ENCODE results near the gene CCL17.

The CCL17 gene

DNA sequence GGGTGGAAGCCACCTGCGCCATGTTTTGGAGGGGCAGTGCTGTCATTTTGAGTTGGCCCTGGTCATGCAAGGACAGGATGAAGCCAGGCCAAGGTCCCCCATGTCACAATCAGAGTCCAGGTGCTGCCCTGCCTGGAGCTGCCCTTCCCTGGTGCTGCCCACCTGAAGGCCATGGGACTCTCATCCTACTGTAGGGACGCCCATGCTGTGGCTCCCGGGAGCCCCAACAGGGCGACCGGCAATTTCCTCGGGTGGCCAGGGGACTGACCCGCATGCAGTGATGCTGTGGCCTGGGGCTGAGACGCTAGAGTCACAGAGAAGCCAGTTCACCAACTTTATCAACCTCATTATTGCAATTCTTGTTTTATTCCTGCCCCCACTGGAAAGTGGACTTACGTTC, 8.0 kb downstream of the CCL17 start:
- H3K27me3 ChIP-seq: peaks cover 22% of the 10 kb centered on the region
- TF ChIP-seq CTCF (IDR thresholded peaks at IDR 0.05): no peak
- H3K27ac ChIP-seq: no peak overlapping the region
- H3K36me3 ChIP-seq: no peaks in the 10 kb centered on the region
- H3K4me1 ChIP-seq (ENCODE audit: control insufficient read depth in 1 of 2, insufficient read depth in 1 of 2, low read depth in 1 of 2, low read length in 1 of 2): peaks cover 10% of the 10 kb centered on the region in 2 experiments
- no peaks in the 10 kb centered on the region for H3K9me3 ChIP-seq
- H3K4me3 ChIP-seq (ENCODE audit: low read depth in 1 of 2, low read length in 1 of 2): no peak overlapping the region

- TF ChIP-seq CTCF (IDR thresholded peaks at IDR 0.05): no peak
Measured at GRCh38 chr16:57413301-57413730, 8.7 kb downstream of the CCL17 start.

DNA sequence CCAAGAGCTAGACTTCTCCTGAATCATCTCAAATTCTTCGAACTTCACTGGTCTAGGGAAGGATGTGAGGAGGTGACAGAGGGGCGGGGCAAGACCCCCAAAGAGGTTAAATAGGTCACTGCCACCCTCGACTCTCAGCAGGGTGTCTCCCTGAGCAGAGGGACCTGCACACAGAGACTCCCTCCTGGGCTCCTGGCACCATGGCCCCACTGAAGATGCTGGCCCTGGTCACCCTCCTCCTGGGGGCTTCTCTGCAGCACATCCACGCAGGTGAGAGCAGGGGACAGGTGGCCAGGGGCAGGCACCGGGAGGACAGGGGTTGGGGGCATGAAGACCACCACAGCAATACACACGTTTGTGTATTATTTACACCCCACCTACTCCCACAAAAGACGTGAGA, 9.2 kb downstream of the CCL17 start:
- H3K36me3 ChIP-seq: no peaks in the 10 kb centered on the region
- H3K27ac ChIP-seq: no peak overlapping the region
- H3K27me3 ChIP-seq: peaks cover 22% of the 10 kb centered on the region
- no peak for TF ChIP-seq CTCF (IDR thresholded peaks at IDR 0.05)
- H3K4me1 ChIP-seq (ENCODE audit: control insufficient read depth in 1 of 2, insufficient read depth in 1 of 2, low read depth in 1 of 2, low read length in 1 of 2): peaks cover 10 to 11% of the 10 kb centered on the region in 2 experiments
- no peaks in the 10 kb centered on the region for H3K9me3 ChIP-seq
- H3K4me3 ChIP-seq (ENCODE audit: low read depth in 1 of 2, low read length in 1 of 2): no peak overlapping the region

More at GRCh38 chr16:57413301-57413730, 8.7 kb downstream of the CCL17 start:
- H3K27ac ChIP-seq: no peak overlapping the region
- peaks cover 22% of the 10 kb centered on the region for H3K27me3 ChIP-seq
- peaks cover 10% of the 10 kb centered on the region in 2 experiments for H3K4me1 ChIP-seq (ENCODE audit: control insufficient read depth in 1 of 2, insufficient read depth in 1 of 2, low read depth in 1 of 2, low read length in 1 of 2)
- H3K4me3 ChIP-seq (ENCODE audit: low read depth in 1 of 2, low read length in 1 of 2): no peak overlapping the region
- H3K36me3 ChIP-seq: no peaks in the 10 kb centered on the region
- H3K9me3 ChIP-seq: no peaks in the 10 kb centered on the region

- Histone ChIP-seq H3K4me1 (ENCODE audit: control insufficient read depth in 1 of 2, insufficient read depth in 1 of 2, low read depth in 1 of 2, low read length in 1 of 2) (peaks cover 14 to 16% of the 10 kb centered on the region in 2 experiments), H3K27me3 (peaks cover 16% of the 10 kb centered on the region), H3K36me3 (no peaks in the 10 kb centered on the region), H3K27ac (no peak overlapping the region), H3K9me3 (no peaks in the 10 kb centered on the region), H3K4me3 (ENCODE audit: low read depth in 1 of 2, low read length in 1 of 2) (no peak overlapping the region)
- no peak for TF ChIP-seq CTCF (IDR thresholded peaks at IDR 0.05)
Measured at GRCh38 chr16:57416084-57416483, 11.5 kb downstream of the CCL17 start.

DNA sequence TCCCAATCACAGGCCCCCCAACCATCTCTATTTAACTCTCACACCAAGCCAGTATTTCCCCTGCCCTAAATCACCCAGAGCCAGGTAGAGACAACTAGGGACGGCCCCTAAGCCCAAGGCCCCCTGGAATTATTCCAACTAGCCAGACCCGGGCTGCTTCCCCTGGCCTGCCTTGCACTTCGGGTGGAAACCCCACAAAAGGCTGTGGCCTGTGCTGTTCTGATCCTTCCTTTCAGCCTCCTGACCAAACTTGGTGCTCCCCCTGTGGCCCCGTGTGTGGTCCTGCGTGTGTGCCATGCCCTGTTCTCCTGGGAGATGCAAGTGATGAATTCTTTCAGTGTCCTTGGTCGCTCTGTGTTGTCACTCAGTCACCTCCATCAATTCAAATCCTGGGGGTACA, 14.9 kb downstream of the CCL17 start:
- Histone ChIP-seq H3K27ac (peak overlapping the region; percentile 31), H3K4me1 (ENCODE audit: control insufficient read depth in 1 of 2, insufficient read depth in 1 of 2, low read depth in 1 of 2, low read length in 1 of 2) (peaks cover 14 to 16% of the 10 kb centered on the region in 2 experiments), H3K9me3 (no peaks in the 10 kb centered on the region), H3K4me3 (ENCODE audit: low read depth in 1 of 2, low read length in 1 of 2) (no peak overlapping the region), H3K36me3 (no peaks in the 10 kb centered on the region), H3K27me3 (peaks cover 10% of the 10 kb centered on the region)
- TF ChIP-seq CTCF (IDR thresholded peaks at IDR 0.05): no peak

Data from neutrophil (primary cell).